HEK293T (cell line): ENCODE results near the gene MPHOSPH9.

ENCODE experiments used
- ARNT ChIP-seq: fragments of 450-650 bp; IDR thresholded peaks from 2 replicates; pipeline ENCODE4 v1.6.1; 2017; ENCODE audit warnings: mild to moderate bottlenecking
- ELF4 ChIP-seq: fragments of 450-650 bp; IDR thresholded peaks from 2 replicates; pipeline ENCODE4 v1.6.1; 2017; ENCODE audit warnings: antibody characterized with exemption
- FOXA1 ChIP-seq: fragments of 450-650 bp; IDR thresholded peaks from 2 replicates; pipeline ENCODE4 v1.6.1; 2016; ENCODE audit warnings: mild to moderate bottlenecking
- FOXK2 ChIP-seq: fragments of 450-650 bp; IDR thresholded peaks from 2 replicates; pipeline ENCODE4 v1.6.1; 2016; ENCODE audit warnings: mild to moderate bottlenecking
- FOXM1 ChIP-seq: fragments of 450-650 bp; IDR thresholded peaks from 2 replicates; pipeline ENCODE4 v1.6.1; 2017; ENCODE audit warnings: mild to moderate bottlenecking, borderline replicate concordance
- HDGF ChIP-seq: fragments of 450-650 bp; IDR thresholded peaks from 2 replicates; pipeline ENCODE4 v1.6.1; 2017; ENCODE audit warnings: antibody characterized with exemption, borderline replicate concordance
- L3MBTL2 ChIP-seq: fragments of 450-650 bp; conservative IDR thresholded peaks from 2 replicates; pipeline ENCODE4 v1.6.1; 2016; ENCODE audit warnings: mild to moderate bottlenecking
- NFRKB ChIP-seq: fragments of 450-650 bp; IDR thresholded peaks from 2 replicates; pipeline ENCODE4 v1.6.1; 2016; ENCODE audit warnings: mild to moderate bottlenecking, moderate library complexity
- SP1 ChIP-seq: fragments of 450-650 bp; IDR thresholded peaks from 2 replicates; pipeline ENCODE4 v1.6.1; 2017
- SUZ12 ChIP-seq: fragments of 450-650 bp; IDR thresholded peaks from 2 replicates; pipeline ENCODE4 v1.6.1; 2016; ENCODE audit warnings: mild to moderate bottlenecking
- TARDBP ChIP-seq: fragments of 450-650 bp; IDR thresholded peaks from 2 replicates; pipeline ENCODE4 v1.6.1; 2016
- ZNF384 ChIP-seq: fragments of 450-650 bp; IDR thresholded peaks from 2 replicates; pipeline ENCODE4 v1.6.1; 2016
- TF ChIP-seq, protein P1 (sequence below): fragments of 450-650 bp; IDR thresholded peaks from 2 replicates; pipeline ENCODE4 v1.6.1; 2016

DNA sequence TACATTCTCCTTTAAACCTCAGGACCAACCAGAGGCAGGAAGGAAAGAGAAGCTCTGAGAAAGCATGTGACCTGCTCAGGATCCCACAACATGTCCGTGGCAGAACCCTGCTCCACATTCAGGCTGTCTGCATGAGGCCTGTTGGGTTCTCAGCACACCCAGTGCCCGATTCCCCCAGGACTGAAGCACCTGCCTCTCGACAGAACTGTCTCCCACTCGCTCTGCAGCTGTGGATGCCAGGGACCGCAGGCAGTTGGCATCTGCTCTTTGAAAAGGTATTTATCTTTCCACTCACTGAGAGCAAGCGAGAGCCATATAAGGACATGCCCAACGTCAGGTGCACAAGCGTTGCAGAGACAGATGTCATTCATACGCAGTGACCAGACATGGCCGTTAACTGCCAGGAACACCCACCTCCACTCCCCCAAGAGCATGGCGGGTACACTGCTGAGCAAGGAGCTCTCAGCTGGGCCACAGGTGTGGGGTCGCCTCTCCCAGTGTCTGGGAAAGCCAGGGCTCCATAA, 101.0 kb downstream of the MPHOSPH9 start:
- TF ChIP-seq NFRKB (no peak), ARNT (no peak), FOXM1 (no peak), TARDBP (no peak), FOXA1 (no peak), SUZ12 (no peak), FOXK2 (no peak), HDGF (no peak), SP1 (no peak), ELF4 (no peak), ZNF384 (no peak), L3MBTL2 (no peak)
- TF ChIP-seq, protein P1, sequence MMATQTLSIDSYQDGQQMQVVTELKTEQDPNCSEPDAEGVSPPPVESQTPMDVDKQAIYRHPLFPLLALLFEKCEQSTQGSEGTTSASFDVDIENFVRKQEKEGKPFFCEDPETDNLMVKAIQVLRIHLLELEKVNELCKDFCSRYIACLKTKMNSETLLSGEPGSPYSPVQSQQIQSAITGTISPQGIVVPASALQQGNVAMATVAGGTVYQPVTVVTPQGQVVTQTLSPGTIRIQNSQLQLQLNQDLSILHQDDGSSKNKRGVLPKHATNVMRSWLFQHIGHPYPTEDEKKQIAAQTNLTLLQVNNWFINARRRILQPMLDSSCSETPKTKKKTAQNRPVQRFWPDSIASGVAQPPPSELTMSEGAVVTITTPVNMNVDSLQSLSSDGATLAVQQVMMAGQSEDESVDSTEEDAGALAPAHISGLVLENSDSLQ: no peak
